GM21515 (cell line): ENCODE data around the gene GTPBP6.
"Not testable (repeated sequence)": the region's sequence is repeated elsewhere in the genome, so short reads cannot be mapped to it uniquely, and the experiment has no call there.

Experiments
- ATAC-seq: cut with Tn5 transposase; IDR thresholded peaks from one replicate; pipeline ENCODE4 v1.9.1; 2021; ENCODE audit not compliant: unreplicated experiment

The GTPBP6 gene

GRCh38 chrX:336227-336626 is 17.6 kb upstream of the GTPBP6 start:
- ATAC-seq: no peak

GRCh38 chrX:335758-336155 is 17.2 kb upstream of the GTPBP6 start:
- no peak for ATAC-seq

DNA sequence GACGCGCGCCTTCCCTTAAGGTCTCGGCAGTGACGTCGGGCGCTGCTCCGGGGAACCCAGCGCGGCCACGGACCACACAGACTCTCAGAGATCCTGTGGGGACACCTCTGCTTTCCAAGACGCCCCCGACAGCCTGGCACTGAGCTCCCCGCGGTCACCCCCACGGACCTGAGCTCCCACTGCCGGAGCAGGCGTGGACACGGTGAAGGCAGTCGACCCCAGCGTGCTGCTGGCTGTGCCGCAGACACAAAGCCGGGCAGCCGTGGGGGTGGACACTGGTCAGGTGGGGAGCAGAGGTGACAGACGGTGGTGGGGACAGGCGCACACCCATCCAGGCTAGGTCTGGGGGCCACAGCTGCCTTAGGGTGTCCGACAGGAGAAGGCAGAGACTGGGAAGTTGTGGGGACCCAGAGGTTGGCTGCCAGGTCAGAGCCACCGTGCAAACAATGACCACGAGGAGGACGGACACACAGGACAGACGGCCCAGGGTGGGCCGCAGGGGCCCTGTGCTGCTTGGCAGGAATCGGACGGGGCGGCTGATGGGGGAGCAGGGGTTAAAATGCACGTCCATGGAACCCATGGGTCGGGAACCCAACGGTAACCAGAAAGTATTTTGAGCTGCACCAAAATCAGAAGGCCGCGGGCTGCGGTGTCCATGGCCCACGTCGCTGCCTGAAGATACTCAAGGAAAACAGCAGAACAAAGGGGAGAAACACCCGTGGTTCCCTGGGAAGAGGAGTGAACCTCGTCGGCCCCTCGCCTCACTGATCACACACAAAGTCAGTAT is 16.6 kb upstream of the GTPBP6 start:
- no peak for ATAC-seq

- ATAC-seq: no peak
Observed at GRCh38 chrX:334331-334891, 15.8 kb upstream of the GTPBP6 start.

DNA sequence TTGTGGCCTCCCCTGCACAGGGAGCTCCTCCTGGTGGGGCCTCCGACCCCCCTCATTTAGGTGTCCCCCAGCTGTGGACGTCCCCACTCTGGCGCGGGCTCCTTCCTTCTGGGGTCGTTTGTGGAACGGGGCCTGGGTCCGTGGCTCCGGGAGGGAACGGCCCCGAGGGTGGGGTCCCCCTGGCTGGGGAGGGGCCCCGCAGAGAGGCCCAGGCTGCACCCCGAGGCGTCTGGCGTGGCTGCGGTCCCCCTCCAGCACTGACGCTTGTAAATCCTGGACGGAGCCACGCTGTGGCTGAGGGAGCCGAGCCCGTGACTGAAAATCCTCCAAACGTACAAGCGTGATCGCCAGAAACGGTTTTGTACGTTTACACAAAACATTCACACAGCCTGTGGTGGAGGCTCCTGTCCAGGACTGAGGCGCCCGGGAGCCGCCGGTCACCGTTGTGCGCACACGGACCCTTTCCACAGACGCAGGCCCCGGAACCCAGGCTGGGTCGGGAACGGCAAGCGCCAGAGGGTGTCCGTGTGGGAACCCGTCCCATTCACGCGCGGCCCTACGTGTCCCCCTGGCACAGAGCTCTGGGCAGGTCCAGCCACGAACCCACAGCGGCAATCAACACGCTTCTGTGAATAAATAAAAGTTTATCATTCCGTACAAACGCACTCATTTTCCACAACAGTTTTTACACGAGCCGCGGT is 15.2 kb upstream of the GTPBP6 start:
- no peak for ATAC-seq

- no peak for ATAC-seq
Observed at GRCh38 chrX:332916-333610, 14.5 kb upstream of the GTPBP6 start.

GRCh38 chrX:332496-332860 is 13.9 kb upstream of the GTPBP6 start:
- no peak for ATAC-seq

- no peak for ATAC-seq
Observed at GRCh38 chrX:331825-332495, 13.4 kb upstream of the GTPBP6 start.

DNA sequence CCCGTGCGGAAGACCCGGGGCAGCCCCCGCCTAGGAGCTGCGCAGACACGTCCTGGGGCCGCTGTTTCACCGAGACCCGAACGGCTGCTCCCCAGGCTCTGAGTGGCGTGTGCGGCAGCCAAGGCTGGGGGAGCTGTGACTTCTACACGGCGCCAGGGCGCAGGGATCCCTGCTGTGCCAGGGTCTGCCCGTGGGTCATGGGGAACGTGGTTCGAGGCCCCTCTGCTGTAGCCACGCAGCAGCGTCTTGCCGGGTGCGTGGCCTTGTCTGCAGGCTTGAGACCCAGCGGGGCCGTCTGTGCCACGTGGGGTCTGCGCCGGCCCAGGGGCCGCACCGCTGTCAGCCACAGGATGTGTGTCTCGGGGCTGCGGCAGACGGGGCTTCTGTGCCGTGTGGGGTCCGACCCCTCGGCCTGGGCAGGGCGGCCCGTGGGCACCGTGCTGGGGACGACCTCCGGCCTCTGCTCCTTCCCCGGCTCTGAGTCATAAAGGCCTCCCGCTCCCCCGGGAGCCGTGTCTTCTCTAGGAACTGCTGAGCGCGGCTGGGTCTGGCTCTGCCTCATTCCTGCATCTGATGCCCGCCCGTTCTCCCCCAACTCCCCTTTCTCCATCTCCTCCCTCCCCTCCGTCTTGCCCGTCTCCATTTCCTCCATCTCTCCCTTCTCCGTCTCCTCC is 12.7 kb upstream of the GTPBP6 start:
- ATAC-seq: no peak

DNA sequence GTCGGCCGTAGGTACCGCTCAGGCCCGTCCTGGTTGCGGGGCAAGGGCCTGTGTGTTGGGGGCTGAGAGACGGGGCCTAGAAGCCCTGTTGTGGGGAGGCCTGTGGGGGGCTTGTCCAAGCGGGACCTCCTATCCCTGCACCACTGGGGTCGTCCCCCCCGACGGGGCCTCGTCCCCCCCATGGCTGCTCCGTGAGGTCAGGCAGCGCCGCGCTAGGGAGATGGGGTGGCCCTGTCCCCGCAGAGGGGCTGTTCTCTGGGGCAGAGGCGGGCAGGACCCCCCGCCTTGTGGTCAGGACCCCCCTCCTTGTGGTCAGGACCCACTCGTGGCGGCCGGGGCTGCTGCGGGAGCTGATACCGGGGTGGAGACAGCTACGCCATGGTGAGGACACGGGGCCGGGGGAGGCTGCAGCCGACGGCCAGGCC is 12.1 kb upstream of the GTPBP6 start:
- ATAC-seq: no peak

DNA sequence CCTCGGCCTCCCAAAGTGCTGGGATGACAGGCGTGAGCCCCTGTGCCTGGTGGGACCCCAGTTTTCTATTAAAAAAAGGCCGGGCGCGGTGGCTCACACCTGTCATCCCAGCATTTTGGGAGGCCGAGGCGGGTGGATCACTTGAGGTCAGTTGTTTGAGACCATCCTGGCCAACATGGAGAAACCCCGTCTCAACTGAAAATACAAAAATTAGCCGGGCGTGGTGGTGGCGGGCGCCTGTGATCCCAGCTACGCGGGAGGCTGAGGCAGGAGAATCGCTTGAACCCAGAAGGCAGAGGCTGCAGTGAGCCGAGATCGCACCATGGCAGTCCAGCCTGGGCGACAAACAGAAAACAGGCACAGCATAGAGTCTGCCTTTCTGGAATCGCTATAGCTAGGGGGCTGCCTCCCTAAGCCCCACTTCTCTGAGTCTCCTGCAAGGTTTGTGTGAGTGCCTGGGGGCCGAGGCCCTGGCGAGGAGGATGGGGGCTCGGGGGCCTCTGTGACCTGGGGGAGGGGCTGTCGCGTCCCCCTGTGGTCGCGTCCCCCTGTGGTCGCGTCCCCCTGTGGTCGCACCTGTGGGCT is 11.6 kb upstream of the GTPBP6 start:
- not testable (repeated sequence) for ATAC-seq

- no peak for ATAC-seq
Observed at GRCh38 chrX:329291-329910, 10.8 kb upstream of the GTPBP6 start.

DNA sequence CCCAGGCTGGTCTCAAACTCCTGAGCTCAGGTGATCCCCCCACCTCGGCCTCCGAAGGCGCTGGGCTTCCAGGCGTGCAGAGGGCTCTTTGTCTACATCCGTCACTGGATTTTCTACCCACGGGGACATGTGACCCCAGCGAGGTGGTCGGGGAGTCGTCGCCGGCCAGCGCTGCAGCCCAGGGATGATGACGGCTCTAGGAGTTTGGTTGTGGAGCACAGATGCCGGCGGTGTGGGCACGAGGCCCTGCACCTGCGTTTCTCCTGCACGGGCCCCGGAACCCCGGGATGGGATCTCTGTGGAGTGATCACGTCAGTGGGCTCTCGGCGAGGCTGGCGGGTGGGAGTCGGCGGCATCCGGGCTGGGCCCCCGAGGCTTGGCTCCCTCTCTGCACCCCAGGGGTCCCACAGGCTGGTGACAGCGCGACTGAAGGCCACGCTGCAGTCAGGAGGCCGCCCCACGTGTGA is 9.1 kb upstream of the GTPBP6 start:
- no peak for ATAC-seq

- not testable (repeated sequence) for ATAC-seq
Observed at GRCh38 chrX:324664-325063, 6.1 kb upstream of the GTPBP6 start.

- no peak for ATAC-seq
Observed at GRCh38 chrX:323721-324628, 5.4 kb upstream of the GTPBP6 start.

GRCh38 chrX:320126-320783 is 1.7 kb upstream of the GTPBP6 start:
- ATAC-seq: no peak

GRCh38 chrX:319579-320125 is 1.1 kb upstream of the GTPBP6 start:
- no peak for ATAC-seq
